ENCODE results near the gene PIGP.

- no peak for TF ChIP-seq EZH2 (IDR thresholded peaks at IDR 0.05; ENCODE audit: borderline replicate concordance, insufficient read depth, low read depth, low read length, poor library complexity, severe bottlenecking)
- TF ChIP-seq CTCF (IDR thresholded peaks at IDR 0.05): peak; percentile 43
Measured at GRCh38 chr21:37079211-37079824, 6.4 kb upstream of the PIGP start.

Data from B cell (primary cell).